Measurements from ENCODE around the gene IL17C. TPM values are rescaled to one million over a fixed set of nuclear protein-coding genes. Genes with fewer than 3 reads are reported as not detected.
A peak's percentile ranks its signal among the peaks of the same experiment; 100 is the strongest.

IL17C gene
- total RNA-seq, 1 donor from 2014 or later: not detected

- no peak for DNase-seq (ENCODE audit: low spot score in 2 of 2)
- FAIRE-seq: no peak
Observed at GRCh38 chr16:88678224-88678979, 40.0 kb downstream of the IL17C start.

GRCh38 chr16:88680554-88681083, 42.2 kb downstream of the IL17C start:
- DNase-seq (ENCODE audit: low spot score in 2 of 2) (no peak), FAIRE-seq (no peak)

- DNase-seq (ENCODE audit: low spot score in 2 of 2) (no peak), FAIRE-seq (no peak)
Observed at GRCh38 chr16:88681084-88681680, 42.8 kb downstream of the IL17C start.

GRCh38 chr16:88681709-88682451, 43.5 kb downstream of the IL17C start:
- DNase-seq (ENCODE audit: low spot score in 2 of 2) (no peak), FAIRE-seq (no peak)

- no peak for DNase-seq (ENCODE audit: low spot score in 2 of 2)
- FAIRE-seq: no peak
Observed at GRCh38 chr16:88684569-88685155, 46.3 kb downstream of the IL17C start.

GRCh38 chr16:88685156-88686061, 47.0 kb downstream of the IL17C start:
- DNase-seq (ENCODE audit: low spot score in 2 of 2) (no peak), FAIRE-seq (no peak)

- FAIRE-seq (no peak), DNase-seq (ENCODE audit: low spot score in 2 of 2) (no peak)
Observed at GRCh38 chr16:88686062-88686438, 47.7 kb downstream of the IL17C start.

- FAIRE-seq (no peak), DNase-seq (ENCODE audit: low spot score in 2 of 2) (peak; percentile 78 to 84)
Observed at GRCh38 chr16:88686439-88687253, 48.3 kb downstream of the IL17C start, which contains the start of gene SNAI3. TSS of gene SNAI3 (minus strand) at chr16:88686507. CDS start at chr16:88686406, 101 bp downstream.

GRCh38 chr16:88687254-88687576, 48.8 kb downstream of the IL17C start:
- no peak for FAIRE-seq
- no peak for DNase-seq (ENCODE audit: low spot score in 2 of 2)

- DNase-seq (ENCODE audit: low spot score in 2 of 2): no peak
- no peak for FAIRE-seq
Observed at GRCh38 chr16:88687676-88688012, 49.3 kb downstream of the IL17C start.

- FAIRE-seq (no peak), DNase-seq (ENCODE audit: low spot score in 2 of 2) (peak in 1 of 2 donors; percentile 71)
Observed at GRCh38 chr16:88688013-88688778, 49.8 kb downstream of the IL17C start.

Other genes with a start within 250 kb of the IL17C start
- 1.2 TPM for gene ZFPM1, start 185.3 kb upstream of the IL17C start, total RNA-seq
- 13.9 TPM for gene ZC3H18, start 68.2 kb upstream of the IL17C start, total RNA-seq
- 24.9 TPM for gene CYBA, start 12.5 kb downstream of the IL17C start, total RNA-seq
- 66.0 TPM for gene MVD, start 24.5 kb downstream of the IL17C start, total RNA-seq
- not detected for gene SNAI3, start 47.9 kb downstream of the IL17C start, total RNA-seq
- gene RNF166, start 67.8 kb downstream of the IL17C start, total RNA-seq: 10.2 TPM
- 15.1 TPM for gene CTU2, start 67.9 kb downstream of the IL17C start, total RNA-seq
- gene PIEZO1, start 146.6 kb downstream of the IL17C start, total RNA-seq: 4.1 TPM
- 1.2 TPM for gene CDT1, start 165.2 kb downstream of the IL17C start, total RNA-seq
- 15.9 TPM for gene APRT, start 173.4 kb downstream of the IL17C start, total RNA-seq
- gene GALNS, start 218.4 kb downstream of the IL17C start, total RNA-seq: 5.7 TPM
- gene TRAPPC2L, start 218.6 kb downstream of the IL17C start, total RNA-seq: 26.5 TPM
- not detected for gene PABPN1L, start 228.1 kb downstream of the IL17C start, total RNA-seq

All from frontal cortex (tissue), 4 donors.